ENCODE data around the gene NTRK3.

Gene NTRK3

DNA sequence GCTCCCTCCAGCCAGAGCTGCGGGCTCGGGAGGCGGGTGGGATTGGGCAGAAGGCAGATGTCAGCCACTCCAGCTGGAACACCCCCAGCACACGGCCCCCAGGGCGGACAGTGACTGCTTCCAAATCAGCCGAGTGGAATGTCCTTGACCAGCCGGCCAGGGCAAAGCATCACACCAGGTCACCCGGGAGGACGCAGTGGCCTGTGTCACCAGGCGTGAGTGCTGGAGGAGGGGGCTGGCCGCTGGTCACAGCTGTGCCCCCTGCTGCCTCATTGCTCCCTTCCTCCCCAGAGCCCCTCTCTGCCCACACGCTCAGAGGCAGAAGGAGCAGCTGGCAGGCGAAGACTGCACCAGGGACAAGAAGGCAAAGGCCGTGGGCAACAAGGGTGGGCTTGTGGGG lies 33.5 kb downstream of the NTRK3 start:
- TF ChIP-seq, protein P1, sequence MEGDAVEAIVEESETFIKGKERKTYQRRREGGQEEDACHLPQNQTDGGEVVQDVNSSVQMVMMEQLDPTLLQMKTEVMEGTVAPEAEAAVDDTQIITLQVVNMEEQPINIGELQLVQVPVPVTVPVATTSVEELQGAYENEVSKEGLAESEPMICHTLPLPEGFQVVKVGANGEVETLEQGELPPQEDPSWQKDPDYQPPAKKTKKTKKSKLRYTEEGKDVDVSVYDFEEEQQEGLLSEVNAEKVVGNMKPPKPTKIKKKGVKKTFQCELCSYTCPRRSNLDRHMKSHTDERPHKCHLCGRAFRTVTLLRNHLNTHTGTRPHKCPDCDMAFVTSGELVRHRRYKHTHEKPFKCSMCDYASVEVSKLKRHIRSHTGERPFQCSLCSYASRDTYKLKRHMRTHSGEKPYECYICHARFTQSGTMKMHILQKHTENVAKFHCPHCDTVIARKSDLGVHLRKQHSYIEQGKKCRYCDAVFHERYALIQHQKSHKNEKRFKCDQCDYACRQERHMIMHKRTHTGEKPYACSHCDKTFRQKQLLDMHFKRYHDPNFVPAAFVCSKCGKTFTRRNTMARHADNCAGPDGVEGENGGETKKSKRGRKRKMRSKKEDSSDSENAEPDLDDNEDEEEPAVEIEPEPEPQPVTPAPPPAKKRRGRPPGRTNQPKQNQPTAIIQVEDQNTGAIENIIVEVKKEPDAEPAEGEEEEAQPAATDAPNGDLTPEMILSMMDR (IDR thresholded peaks at IDR 0.05; ENCODE audit: low read depth, low read length, missing control alignments) = no peak
- no peak for DNase-seq (ENCODE audit: low read depth)
- in situ Hi-C loops (cut with HindIII; ENCODE audit: low sequenced_read_pairs) = no loop called here
- H3K4me3 ChIP-seq (ENCODE audit: low read depth, low read length) = no peak overlapping the region

DNA sequence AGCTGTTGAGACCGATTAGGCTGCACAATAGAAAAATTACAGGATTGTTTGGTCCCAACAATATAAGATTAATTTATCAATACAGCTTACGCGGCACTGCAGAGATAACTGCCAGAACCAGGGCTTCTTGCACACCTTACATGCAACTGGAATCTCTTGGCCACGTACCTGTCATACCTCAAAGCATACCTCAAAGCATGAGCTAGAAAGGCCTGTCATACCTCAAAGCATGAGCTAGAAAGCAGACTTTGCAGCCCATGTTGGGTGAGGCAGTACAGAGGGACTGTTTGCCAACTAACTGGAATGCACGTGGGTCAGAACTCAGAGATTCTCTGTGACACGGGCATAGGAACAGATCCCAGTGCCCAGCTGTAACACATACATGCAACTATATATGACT lies 34.7 kb downstream of the NTRK3 start:
- TF ChIP-seq, protein P1 (IDR thresholded peaks at IDR 0.05; ENCODE audit: low read depth, low read length, missing control alignments) = no peak
- no peak for DNase-seq (ENCODE audit: low read depth)
- in situ Hi-C loops (cut with HindIII; ENCODE audit: low sequenced_read_pairs) = no loop called here

DNA sequence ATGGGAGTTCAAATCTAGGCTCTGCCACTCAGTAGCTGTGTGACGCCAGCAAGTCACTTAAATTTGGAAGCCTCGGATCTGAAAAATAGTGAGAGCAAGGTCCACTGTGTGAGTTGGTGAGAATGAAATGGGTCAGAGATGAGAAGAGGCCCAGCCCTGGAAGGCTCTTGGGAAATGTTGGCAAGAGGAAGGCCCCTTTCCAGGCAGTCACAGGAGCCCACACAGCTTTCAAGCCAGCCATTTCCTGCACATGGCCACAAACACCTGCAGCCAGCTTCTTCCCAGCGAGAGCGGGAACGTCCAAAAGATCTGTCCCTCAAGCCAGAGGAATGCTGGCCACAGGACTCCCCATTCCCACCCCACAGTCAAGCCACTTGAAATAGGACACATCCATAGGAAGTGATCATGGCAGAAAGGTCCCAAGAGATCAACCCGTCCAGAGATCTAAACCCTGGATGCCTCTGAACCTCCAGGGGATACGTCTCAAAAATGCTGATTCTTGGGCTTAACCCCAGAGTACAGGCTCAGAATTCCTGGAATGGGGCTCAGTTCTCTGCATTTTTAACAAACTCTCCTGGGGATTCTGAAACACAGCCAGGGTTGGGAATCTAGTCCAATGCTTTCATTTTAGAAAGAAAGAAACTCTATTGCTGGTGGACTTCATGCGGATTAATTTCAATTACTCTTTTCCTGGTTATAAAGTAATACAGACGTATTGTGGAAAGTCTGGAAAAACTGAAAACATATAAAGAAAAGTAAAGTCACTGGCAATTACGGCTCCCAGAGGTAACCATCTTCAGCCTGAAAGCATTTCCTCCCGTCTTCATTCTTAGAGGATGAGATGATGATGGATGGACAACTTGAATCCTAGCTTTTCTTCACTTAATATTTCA lies 35.9 kb downstream of the NTRK3 start:
- in situ Hi-C loops (cut with HindIII; ENCODE audit: low sequenced_read_pairs) = no loop called here
- TF ChIP-seq, protein P1 (IDR thresholded peaks at IDR 0.05; ENCODE audit: low read depth, low read length, missing control alignments) = no peak
- DNase-seq (ENCODE audit: low read depth) = no peak
- H3K4me3 ChIP-seq (ENCODE audit: low read depth, low read length) = no peak overlapping the region

More for the DNA sequence above, 34.7 kb downstream of the NTRK3 start:
- no peak overlapping the region for H3K4me3 ChIP-seq (ENCODE audit: low read depth, low read length)

DNA sequence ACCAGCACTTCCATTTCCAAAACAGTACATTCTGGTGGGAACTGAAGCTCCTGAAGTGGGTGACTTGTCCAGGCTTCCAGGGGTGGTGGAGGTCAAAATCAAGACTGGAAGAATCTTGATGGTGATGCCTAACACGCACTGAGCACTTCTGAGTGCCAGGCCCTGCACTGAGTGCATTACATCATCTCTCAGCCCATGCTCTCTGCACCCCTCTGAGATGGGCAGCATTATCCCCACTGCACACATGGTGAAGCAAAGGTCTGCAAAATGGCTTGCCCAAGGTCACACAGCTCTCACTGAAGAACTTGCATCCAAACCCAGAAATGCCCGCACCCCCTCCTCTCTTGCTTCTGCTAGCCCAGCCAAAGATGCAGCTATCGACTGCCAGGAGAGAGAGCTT lies 36.9 kb downstream of the NTRK3 start:
- DNase-seq (ENCODE audit: low read depth) = no peak
- TF ChIP-seq, protein P1 (IDR thresholded peaks at IDR 0.05; ENCODE audit: low read depth, low read length, missing control alignments) = no peak

DNA sequence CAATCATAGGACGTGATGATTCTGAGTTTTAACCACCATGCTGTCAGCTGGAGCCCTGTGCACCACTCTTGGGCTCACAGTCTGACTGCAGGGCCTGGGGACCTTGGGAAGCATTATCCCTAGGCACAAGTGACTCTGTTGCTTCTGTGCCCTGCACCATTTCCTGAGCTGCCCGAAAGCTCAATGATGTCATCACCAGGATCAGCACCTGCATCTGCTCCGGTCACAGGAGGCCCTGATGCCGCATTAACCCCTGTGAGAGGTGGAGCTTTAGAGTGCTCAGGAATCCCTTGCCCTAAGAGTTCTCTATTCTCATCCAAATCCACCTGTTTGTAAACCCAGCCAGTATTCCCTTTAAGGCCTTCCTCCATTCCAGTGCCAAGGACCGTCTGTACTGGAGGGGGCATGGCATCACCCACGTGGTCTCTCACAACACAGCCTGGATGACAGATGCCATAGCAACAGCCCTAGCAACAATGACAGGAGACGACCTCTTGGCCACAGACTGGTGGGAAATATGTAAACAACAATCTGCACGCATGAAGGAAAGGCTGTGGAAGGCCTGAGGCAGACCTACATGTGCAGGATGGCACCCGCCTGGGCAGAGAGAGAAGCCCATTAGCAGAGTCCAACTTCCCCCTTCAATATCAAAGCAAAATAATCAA lies 37.9 kb downstream of the NTRK3 start:
- DNase-seq (ENCODE audit: low read depth) = no peak
- TF ChIP-seq, protein P1 (IDR thresholded peaks at IDR 0.05; ENCODE audit: low read depth, low read length, missing control alignments) = no peak
- in situ Hi-C loops (cut with HindIII; ENCODE audit: low sequenced_read_pairs) = no loop called here
- no peak overlapping the region for H3K4me3 ChIP-seq (ENCODE audit: low read depth, low read length)

More for the DNA sequence above, 36.9 kb downstream of the NTRK3 start:
- in situ Hi-C loops (cut with HindIII; ENCODE audit: low sequenced_read_pairs) = no loop called here
- no peak overlapping the region for H3K4me3 ChIP-seq (ENCODE audit: low read depth, low read length)

DNA sequence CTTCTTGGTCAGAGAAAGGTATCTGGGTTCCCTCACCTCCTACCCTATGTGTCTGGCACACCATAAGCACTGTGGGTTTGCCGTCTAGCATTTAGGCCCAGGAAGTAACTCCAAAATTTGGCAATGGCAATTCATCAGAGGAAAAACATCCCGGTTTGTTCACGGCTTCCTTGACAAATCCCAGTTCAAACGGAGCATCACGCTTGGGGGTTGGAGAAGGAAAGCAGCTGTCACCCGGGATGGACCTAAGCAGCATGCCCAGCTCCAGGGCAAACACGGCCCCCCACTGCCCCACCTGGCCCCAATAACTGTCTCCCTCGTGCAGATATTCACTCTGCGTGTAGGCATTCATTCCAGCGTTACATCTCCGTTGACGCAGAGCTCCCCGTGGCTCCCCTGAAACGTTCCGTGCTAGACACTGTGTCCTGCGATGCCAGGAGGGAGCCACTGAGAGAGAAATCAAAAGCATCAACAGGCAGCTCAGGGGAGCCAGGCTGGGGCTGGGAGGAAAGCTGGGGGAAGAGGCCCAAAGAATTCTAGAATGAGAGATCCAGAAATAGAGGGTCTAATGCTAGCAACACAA lies 41.4 kb downstream of the NTRK3 start:
- in situ Hi-C loops (cut with HindIII; ENCODE audit: low sequenced_read_pairs) = no loop called here
- no peak for DNase-seq (ENCODE audit: low read depth)
- no peak overlapping the region for H3K4me3 ChIP-seq (ENCODE audit: low read depth, low read length)
- TF ChIP-seq, protein P1 (IDR thresholded peaks at IDR 0.05; ENCODE audit: low read depth, low read length, missing control alignments) = no peak
